Lower leg skin (tissue), 4 donors: ENCODE results near the gene DOCK9. TPM values are rescaled to one million over a fixed set of nuclear protein-coding genes. Genes with fewer than 3 reads are reported as not detected.

Experiments
- DNase-seq, 2 donors: peaks; one replicate each; pipeline ENCODE4 v3.0.0-alpha.2; 2019; ENCODE audit warnings: low spot score in 2 of 2
- H3K4me3 ChIP-seq: fragments of 200-600 bp; sonication (generic); 2 replicates; pipeline ENCODE4 v1.5.1; 2017; ENCODE audit warnings: mild to moderate bottlenecking, low read depth; ENCODE audit not compliant: poor library complexity, severe bottlenecking
- POLR2A ChIP-seq, 2 donors: fragments of 450-650 bp; IDR thresholded peaks; one replicate each; pipeline ENCODE4 v1.6.1; 2016 to 2017; ENCODE audit warnings: antibody characterized with exemption in 2 of 2, mild to moderate bottlenecking in 1 of 2, moderate library complexity in 1 of 2
- WGBS, 2 donors: methylation state at CpG; one replicate each; pipeline ENCODE4 v1.1.5; 2018; 5-methylcytosine and 5-hydroxymethylcytosine counted together
- intact Hi-C: fragments of 100-400 bp; cut with DNase I; formaldehyde crosslinking; loops from one replicate; pipeline ENCODE4 v1.15.0; 2023; ENCODE audit warnings: low total_unique reads
- total RNA-seq, 4 donors: library from RNA; depleted of rRNA; stranded (reverse); fragments of >200 nt; gene quantifications; one replicate each; pipeline ENCODE4 v1.1.0, GENCODE V29; 2016
- TF ChIP-seq, protein P1 (sequence below), 3 donors: fragments of 450-650 bp; IDR thresholded peaks; one replicate each; pipeline ENCODE4 v1.5.1; 2016; ENCODE audit warnings: antibody characterized with exemption in 3 of 3, mild to moderate bottlenecking in 3 of 3, moderate library complexity in 2 of 3

Gene DOCK9
- total RNA-seq, 4 donors from 2014 or later: 189 to 292 (median 271) TPM

DNA sequence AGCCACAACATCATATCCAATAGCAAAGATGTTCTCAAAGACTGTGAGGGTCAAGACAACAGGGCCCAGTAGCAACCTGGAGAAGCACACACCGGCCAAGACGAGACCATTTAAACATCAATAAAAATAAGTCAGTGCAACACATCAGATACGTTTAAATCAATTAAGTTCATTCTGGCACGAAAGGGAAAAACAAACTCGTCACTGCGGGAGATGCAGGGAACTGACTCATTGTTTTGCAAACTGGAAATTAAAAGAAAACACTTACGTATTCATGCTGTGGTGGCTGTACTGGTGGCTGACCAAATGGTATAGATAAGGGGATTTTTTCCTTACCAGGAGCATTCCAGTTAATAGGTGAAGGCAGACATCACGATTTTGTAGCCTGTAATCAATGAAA lies 199.1 kb downstream of the DOCK9 start:
- intact Hi-C loops: no loop called here
- WGBS, 2 donors: 77 to 79% methylated on average over 8 of the region's 8 CpGs
- TF ChIP-seq, protein P1, sequence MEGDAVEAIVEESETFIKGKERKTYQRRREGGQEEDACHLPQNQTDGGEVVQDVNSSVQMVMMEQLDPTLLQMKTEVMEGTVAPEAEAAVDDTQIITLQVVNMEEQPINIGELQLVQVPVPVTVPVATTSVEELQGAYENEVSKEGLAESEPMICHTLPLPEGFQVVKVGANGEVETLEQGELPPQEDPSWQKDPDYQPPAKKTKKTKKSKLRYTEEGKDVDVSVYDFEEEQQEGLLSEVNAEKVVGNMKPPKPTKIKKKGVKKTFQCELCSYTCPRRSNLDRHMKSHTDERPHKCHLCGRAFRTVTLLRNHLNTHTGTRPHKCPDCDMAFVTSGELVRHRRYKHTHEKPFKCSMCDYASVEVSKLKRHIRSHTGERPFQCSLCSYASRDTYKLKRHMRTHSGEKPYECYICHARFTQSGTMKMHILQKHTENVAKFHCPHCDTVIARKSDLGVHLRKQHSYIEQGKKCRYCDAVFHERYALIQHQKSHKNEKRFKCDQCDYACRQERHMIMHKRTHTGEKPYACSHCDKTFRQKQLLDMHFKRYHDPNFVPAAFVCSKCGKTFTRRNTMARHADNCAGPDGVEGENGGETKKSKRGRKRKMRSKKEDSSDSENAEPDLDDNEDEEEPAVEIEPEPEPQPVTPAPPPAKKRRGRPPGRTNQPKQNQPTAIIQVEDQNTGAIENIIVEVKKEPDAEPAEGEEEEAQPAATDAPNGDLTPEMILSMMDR (IDR thresholded peaks at IDR 0.05): no peak
- no peak for TF ChIP-seq POLR2A (IDR thresholded peaks at IDR 0.05)

DNA sequence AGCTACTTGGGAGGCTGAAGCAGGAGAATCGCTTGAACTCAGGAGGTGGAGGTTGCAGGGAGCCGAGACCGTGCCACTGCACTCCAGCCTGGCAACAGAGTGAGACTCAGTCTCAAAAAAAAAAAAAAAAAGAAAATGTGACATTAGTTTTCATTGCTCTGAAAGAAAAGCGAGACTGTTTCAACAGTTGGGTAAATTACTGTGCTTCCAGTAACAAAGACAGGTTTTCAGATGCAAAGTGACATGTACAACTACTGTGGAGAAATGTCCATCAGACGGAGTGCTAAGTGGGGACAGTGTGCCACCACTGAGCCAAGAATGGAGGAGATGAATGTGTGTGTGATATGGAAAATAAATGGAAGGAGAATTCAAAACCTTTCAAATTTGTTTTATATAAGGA lies 201.2 kb downstream of the DOCK9 start:
- intact Hi-C loops: no loop called here
- 81 to 87% methylated on average over 5 of the region's 5 CpGs for WGBS, 2 donors
- DNase-seq: no peak
- no peak overlapping the region for H3K4me3 ChIP-seq
- TF ChIP-seq, protein P1 (IDR thresholded peaks at IDR 0.05): no peak
- no peak for TF ChIP-seq POLR2A (IDR thresholded peaks at IDR 0.05)

More for the DNA sequence above, 199.1 kb downstream of the DOCK9 start:
- DNase-seq: no peak
- H3K4me3 ChIP-seq: no peak overlapping the region

GRCh38 chr13:98775844-98776598 lies 201.8 kb downstream of the DOCK9 start:
- no peak overlapping the region for H3K4me3 ChIP-seq
- TF ChIP-seq, protein P1 (IDR thresholded peaks at IDR 0.05): no peak
- intact Hi-C loops: no loop called here
- DNase-seq: peak in 1 of 2 donors; percentile 74
- WGBS, 2 donors: 81 to 89% methylated on average over 22 of the region's 22 CpGs

GRCh38 chr13:98775386-98775785 lies 202.5 kb downstream of the DOCK9 start:
- WGBS, 2 donors: 90 to 91% methylated on average over 9 to 15 of the region's 15 CpGs
- TF ChIP-seq, protein P1 (IDR thresholded peaks at IDR 0.05): no peak
- TF ChIP-seq POLR2A (IDR thresholded peaks at IDR 0.05): no peak
- intact Hi-C loops: no loop called here
- DNase-seq: peak in 1 of 2 donors; percentile 72
- no peak overlapping the region for H3K4me3 ChIP-seq

- intact Hi-C loops: no loop called here
- H3K4me3 ChIP-seq: no peak overlapping the region
- no peak for TF ChIP-seq POLR2A (IDR thresholded peaks at IDR 0.05)
- TF ChIP-seq, protein P1 (IDR thresholded peaks at IDR 0.05): no peak
- 95 to 97% methylated on average over 9 of the region's 9 CpGs for WGBS, 2 donors
- DNase-seq: peak in 1 of 2 donors; percentile 72
Observed at GRCh38 chr13:98774776-98775175, 203.1 kb downstream of the DOCK9 start.
